ENCODE measurements around the gene PDE1A. TPM values are rescaled to one million over a fixed set of nuclear protein-coding genes. Genes with fewer than 3 reads are reported as not detected.

The PDE1A gene
- total RNA-seq, 2 donors from 2014 or later: 4.1 to 6.0 TPM

GRCh38 chr2:182330451-182331305, 96.2 kb downstream of the PDE1A start:
- no peaks in the 10 kb centered on the region for H3K27me3 ChIP-seq (replicated peaks; ENCODE audit: insufficient read depth)
- intact Hi-C loops (cut with DNase I): no loop called here
- no peaks in the 10 kb centered on the region for H3K9me3 ChIP-seq
- H3K36me3 ChIP-seq: no peaks in the 10 kb centered on the region
- H3K4me1 ChIP-seq (replicated peaks): no peaks in the 10 kb centered on the region
- TF ChIP-seq CTCF (IDR thresholded peaks at IDR 0.05) (no peak), POLR2AphosphoS5 (IDR thresholded peaks at IDR 0.05) (no peak), POLR2A (IDR thresholded peaks at IDR 0.05) (no peak)
- no peak for DNase-seq (ENCODE audit: low spot score)
- no peak overlapping the region for H3K27ac ChIP-seq
- no peak overlapping the region for H3K4me3 ChIP-seq
- 84% methylated on average over 5 of the region's 5 CpGs for WGBS

DNA sequence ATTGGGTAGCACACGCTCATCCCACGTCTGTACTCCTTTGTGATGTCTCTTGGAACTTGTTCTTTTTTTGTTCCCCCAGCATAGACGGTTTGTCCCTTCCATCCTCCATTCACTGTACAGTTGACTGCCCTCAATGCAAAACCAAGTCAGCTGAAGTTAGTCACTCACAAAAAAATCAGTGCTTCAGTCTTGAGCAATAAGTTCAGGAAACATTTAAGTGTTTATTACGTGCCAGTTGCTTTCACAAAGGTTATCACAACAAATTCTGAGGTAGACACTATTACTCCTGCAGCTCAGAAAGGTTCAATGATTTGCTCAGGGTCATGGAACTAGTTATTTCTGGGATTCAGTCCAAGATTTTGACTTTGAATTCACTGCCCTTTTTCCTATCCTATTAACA, 102.2 kb downstream of the PDE1A start:
- no peaks in the 10 kb centered on the region for H3K4me1 ChIP-seq (replicated peaks)
- no peak for TF ChIP-seq POLR2AphosphoS5 (IDR thresholded peaks at IDR 0.05)
- no peak for TF ChIP-seq CTCF (IDR thresholded peaks at IDR 0.05)
- TF ChIP-seq POLR2A (IDR thresholded peaks at IDR 0.05): no peak
- H3K4me3 ChIP-seq: no peak overlapping the region
- no peaks in the 10 kb centered on the region for H3K36me3 ChIP-seq
- intact Hi-C loops (cut with DNase I): no loop called here
- 91% methylated on average over 4 of the region's 4 CpGs for WGBS
- H3K27me3 ChIP-seq (replicated peaks; ENCODE audit: insufficient read depth): no peaks in the 10 kb centered on the region
- no peaks in the 10 kb centered on the region for H3K9me3 ChIP-seq
- DNase-seq (ENCODE audit: low spot score): no peak
- no peak overlapping the region for H3K27ac ChIP-seq

DNA sequence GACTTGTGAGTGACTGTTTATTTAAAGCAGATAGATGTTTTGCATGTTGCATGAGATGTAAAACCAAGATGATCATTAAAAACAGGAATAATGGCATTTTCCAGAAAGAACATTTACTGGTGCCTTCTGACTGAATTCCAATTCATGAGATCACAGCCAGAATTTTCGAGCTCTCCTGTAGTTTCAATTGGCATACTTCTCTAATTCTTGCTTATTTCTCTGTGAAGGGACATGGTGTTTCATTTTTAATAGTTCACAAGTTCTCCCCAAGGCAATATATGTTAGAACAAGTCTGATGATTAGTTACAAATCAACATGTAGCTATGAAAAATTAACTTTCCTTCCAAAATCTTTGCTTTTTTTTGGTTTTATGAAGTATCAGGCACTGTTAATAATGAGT, 105.7 kb downstream of the PDE1A start:
- H3K27me3 ChIP-seq (replicated peaks; ENCODE audit: insufficient read depth): no peaks in the 10 kb centered on the region
- WGBS: 22% methylated on average over 1 of the region's 1 CpG
- intact Hi-C loops (cut with DNase I): no loop called here
- no peak overlapping the region for H3K4me3 ChIP-seq
- H3K9me3 ChIP-seq: no peaks in the 10 kb centered on the region
- TF ChIP-seq POLR2AphosphoS5 (IDR thresholded peaks at IDR 0.05) (no peak), CTCF (IDR thresholded peaks at IDR 0.05) (no peak), POLR2A (IDR thresholded peaks at IDR 0.05) (no peak)
- H3K27ac ChIP-seq: no peak overlapping the region
- DNase-seq (ENCODE audit: low spot score): no peak
- H3K4me1 ChIP-seq (replicated peaks): no peaks in the 10 kb centered on the region
- no peaks in the 10 kb centered on the region for H3K36me3 ChIP-seq

DNA sequence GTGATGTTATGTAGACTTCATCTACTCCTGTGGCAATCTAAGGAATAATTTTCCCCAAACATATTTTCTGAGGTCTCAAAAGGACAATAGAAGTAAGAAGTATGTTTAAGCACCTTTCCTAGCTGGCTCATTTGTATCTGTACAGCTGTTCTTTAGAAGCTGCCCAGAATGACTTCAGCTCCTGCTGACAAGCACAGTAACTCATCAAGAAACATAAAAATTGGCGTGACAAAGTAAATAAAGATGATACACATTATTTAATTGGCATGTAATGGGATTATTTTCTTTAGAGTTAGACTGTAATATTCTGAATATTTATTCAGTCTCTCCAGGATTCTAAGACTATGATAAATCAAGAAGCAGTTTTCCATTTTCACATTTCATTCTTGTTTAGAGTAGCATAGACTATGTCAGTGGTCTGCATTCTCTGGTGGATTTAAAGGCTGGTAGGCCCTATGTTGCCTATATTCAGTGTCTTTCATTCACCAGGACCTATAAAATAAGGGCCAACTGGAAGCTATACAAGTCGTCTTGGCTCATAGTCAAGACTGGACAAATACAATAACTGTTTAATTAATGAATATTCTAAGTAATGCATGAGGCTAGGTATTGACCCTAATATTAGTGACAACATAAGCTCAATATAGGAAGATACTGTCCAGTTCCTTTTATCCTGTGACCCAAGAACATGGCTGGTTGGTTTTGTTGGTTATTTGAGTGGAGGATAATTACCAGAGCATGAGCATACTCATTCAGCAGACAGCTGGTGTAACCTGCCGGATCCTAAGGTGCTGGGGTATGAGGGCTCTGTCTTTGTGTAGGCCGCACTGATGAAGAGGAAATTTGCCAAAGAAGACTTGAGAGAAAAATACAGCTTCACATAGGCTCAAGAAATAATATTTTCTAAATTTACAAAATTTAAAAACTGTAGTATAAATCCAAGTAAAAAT, 107.0 kb downstream of the PDE1A start:
- DNase-seq (ENCODE audit: low spot score): no peak
- Histone ChIP-seq H3K4me1 (replicated peaks) (no peaks in the 10 kb centered on the region), H3K36me3 (no peaks in the 10 kb centered on the region), H3K9me3 (no peaks in the 10 kb centered on the region), H3K27me3 (replicated peaks; ENCODE audit: insufficient read depth) (no peaks in the 10 kb centered on the region), H3K27ac (no peak overlapping the region), H3K4me3 (no peak overlapping the region)
- intact Hi-C loops (cut with DNase I): no loop called here
- 81% methylated on average over 4 of the region's 4 CpGs for WGBS
- TF ChIP-seq POLR2AphosphoS5 (IDR thresholded peaks at IDR 0.05) (no peak), CTCF (IDR thresholded peaks at IDR 0.05) (no peak), POLR2A (IDR thresholded peaks at IDR 0.05) (no peak)

All from prostate gland (tissue), 2 donors.